Calu3 (cell line): Measurements from ENCODE around the gene USP12. TPM values are rescaled to one million over a fixed set of nuclear protein-coding genes. Genes with fewer than 3 reads are reported as not detected.

Experiments
- BruUV-seq: library from RNA; stranded (reverse); fragments of 400-500 nt; replicated peaks from 2 replicates; lab custom pipeline; 2021; lab: Mats Ljungman, UMichigan
- CTCF ChIA-PET: fragments of 300-600 bp; sonication (Branson Sonifier 250); formaldehyde crosslinking; loops from one replicate; lab custom pipeline; 2022; ENCODE audit warnings: antibody characterized with exemption; lab: Charles Lee
- DNase-seq: peaks from one replicate; pipeline ENCODE4 v3.0.0; 2022
- H3K27ac Mint-ChIP-seq: one replicate; pipeline ENCODE4 v1.8.0; 2022; ENCODE audit warnings: mixed read lengths; ENCODE audit not compliant: unreplicated experiment
- H3K27me3 Mint-ChIP-seq: one replicate; pipeline ENCODE4 v1.8.0; 2022; ENCODE audit warnings: mixed read lengths; ENCODE audit not compliant: unreplicated experiment
- H3K36me3 Mint-ChIP-seq: one replicate; pipeline ENCODE4 v1.8.0; 2022; ENCODE audit warnings: mild to moderate bottlenecking, moderate library complexity, mixed read lengths; ENCODE audit not compliant: insufficient read depth, unreplicated experiment
- H3K4me1 Mint-ChIP-seq: one replicate; pipeline ENCODE4 v1.8.0; 2022; ENCODE audit warnings: mild to moderate bottlenecking, low read depth, mixed read lengths; ENCODE audit not compliant: unreplicated experiment
- H3K4me3 Mint-ChIP-seq: one replicate; pipeline ENCODE4 v1.8.0; 2022; ENCODE audit warnings: mild to moderate bottlenecking, low read depth, moderate library complexity, mixed read lengths; ENCODE audit not compliant: unreplicated experiment
- H3K9me3 Mint-ChIP-seq: one replicate; pipeline ENCODE4 v1.8.0; 2022; ENCODE audit warnings: low read depth, mixed read lengths; ENCODE audit not compliant: unreplicated experiment
- CTCF ChIP-seq: fragments of 200-600 bp; IDR thresholded peaks from one replicate; pipeline ENCODE4 v1.8.0; 2022; ENCODE audit warnings: antibody characterized with exemption; ENCODE audit not compliant: unreplicated experiment
- intact Hi-C: fragments of 100-400 bp; cut with micrococcal nuclease; formaldehyde crosslinking; loops from one replicate; pipeline ENCODE4 v1.10.0; 2022; ENCODE audit not compliant: unreplicated experiment
- total RNA-seq: library from RNA; stranded (reverse); gene quantifications from 2 replicates; pipeline ENCODE4 v1.2.3, GENCODE V29; 2022

USP12 gene
- total RNA-seq, 1 experiment from 2014 or later = 20.6 TPM

DNA sequence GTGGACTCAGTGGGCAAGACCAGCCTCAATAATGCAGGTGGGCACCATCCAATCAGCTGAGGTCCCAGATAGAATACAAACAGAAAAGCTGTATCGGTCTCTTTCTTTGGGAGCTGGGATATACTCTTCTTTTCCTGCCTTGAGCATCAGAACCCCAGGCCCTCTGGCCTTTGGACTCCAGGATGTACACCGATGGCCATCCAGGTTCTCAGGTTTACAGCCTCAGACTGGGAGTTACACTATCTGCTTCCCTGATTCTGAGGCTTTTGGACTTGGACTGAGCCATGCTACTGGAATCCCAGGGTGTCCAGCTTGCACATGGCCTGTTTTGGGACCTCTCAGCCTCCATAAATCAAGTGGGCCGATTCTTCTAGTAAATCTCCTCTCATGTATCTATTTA is 27.6 kb upstream of the USP12 start:
- CTCF ChIA-PET = no interaction called here
- H3K9me3 Mint-ChIP-seq = peaks cover 4% of the 10 kb centered on the region
- H3K4me1 Mint-ChIP-seq = peaks cover 52% of the 10 kb centered on the region
- no peak for DNase-seq
- H3K4me3 Mint-ChIP-seq = no peak overlapping the region
- TF ChIP-seq CTCF = no peak
- no peaks in the 10 kb centered on the region for H3K36me3 Mint-ChIP-seq
- no peak overlapping the region for H3K27ac Mint-ChIP-seq
- no TSS peak for BruUV-seq
- intact Hi-C loops = no loop called here
- no peaks in the 10 kb centered on the region for H3K27me3 Mint-ChIP-seq

- no peak for TF ChIP-seq CTCF
- peaks cover 33% of the 10 kb centered on the region for H3K4me1 Mint-ChIP-seq
- CTCF ChIA-PET = interaction anchor here (0.6 to 1.1 kb wide), 3 partner anchors 11 to 75 kb away, joined by 3 to 5 read pairs (median 3); partner anchors contain the start of genes RASL11A and RPL21
- peak; percentile 40 for DNase-seq
- H3K27ac Mint-ChIP-seq = peak overlapping the region; percentile 59
- H3K4me3 Mint-ChIP-seq = no peak overlapping the region
- H3K9me3 Mint-ChIP-seq = peaks cover 4% of the 10 kb centered on the region
- H3K27me3 Mint-ChIP-seq = no peaks in the 10 kb centered on the region
- intact Hi-C loops = no loop called here
- BruUV-seq = no TSS peak
- H3K36me3 Mint-ChIP-seq = no peaks in the 10 kb centered on the region
Measured at GRCh38 chr13:27194895-27195764, 23.5 kb upstream of the USP12 start.

- TF ChIP-seq CTCF = no peak
- H3K27ac Mint-ChIP-seq = peak overlapping the region; percentile 75
- no peaks in the 10 kb centered on the region for H3K27me3 Mint-ChIP-seq
- peaks cover 4% of the 10 kb centered on the region for H3K9me3 Mint-ChIP-seq
- H3K4me3 Mint-ChIP-seq = no peak overlapping the region
- BruUV-seq = no TSS peak
- CTCF ChIA-PET = interaction anchor here (1.1 kb wide), 1 partner anchor 76 kb away, joined by 3 read pairs; the partner anchor contains the start of gene RASL11A
- peaks cover 34% of the 10 kb centered on the region for H3K4me1 Mint-ChIP-seq
- no peaks in the 10 kb centered on the region for H3K36me3 Mint-ChIP-seq
- DNase-seq = no peak
- intact Hi-C loops = no loop called here
Measured at GRCh38 chr13:27194209-27194608, 22.6 kb upstream of the USP12 start.

- no TSS peak for BruUV-seq
- no peak for TF ChIP-seq CTCF
- peaks cover 41% of the 10 kb centered on the region for H3K4me1 Mint-ChIP-seq
- no peaks in the 10 kb centered on the region for H3K36me3 Mint-ChIP-seq
- no peak overlapping the region for H3K4me3 Mint-ChIP-seq
- DNase-seq = no peak
- intact Hi-C loops = no loop called here
- peaks cover 4% of the 10 kb centered on the region for H3K9me3 Mint-ChIP-seq
- CTCF ChIA-PET = no interaction called here
- H3K27me3 Mint-ChIP-seq = no peaks in the 10 kb centered on the region
- H3K27ac Mint-ChIP-seq = no peak overlapping the region
Measured at GRCh38 chr13:27193496-27193895, 21.9 kb upstream of the USP12 start.
